ENCODE results near the gene PDK3.

DNA sequence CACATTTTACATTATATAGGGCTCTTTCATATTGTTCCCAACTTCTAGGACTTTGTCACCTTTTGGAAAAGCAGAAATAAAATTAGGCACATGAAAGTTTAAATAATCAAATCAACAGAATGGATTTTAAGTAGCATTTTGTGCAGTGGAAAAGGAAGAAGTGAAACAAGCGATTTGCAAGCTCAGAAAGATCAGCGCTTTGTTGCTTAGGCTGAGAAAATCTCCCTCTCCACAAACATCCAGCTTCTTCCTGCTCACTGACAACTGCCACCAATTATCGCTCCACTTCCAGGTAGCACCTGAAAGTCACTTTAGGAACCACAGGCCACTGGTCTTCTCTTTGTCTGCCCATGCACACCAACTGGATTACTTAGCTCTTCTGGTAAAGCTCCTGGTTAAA, 2.0 kb upstream of the PDK3 start:
- TF ChIP-seq EZH2 (IDR thresholded peaks at IDR 0.05; ENCODE audit: borderline replicate concordance, low read length): no peak
- TF ChIP-seq, protein P1, sequence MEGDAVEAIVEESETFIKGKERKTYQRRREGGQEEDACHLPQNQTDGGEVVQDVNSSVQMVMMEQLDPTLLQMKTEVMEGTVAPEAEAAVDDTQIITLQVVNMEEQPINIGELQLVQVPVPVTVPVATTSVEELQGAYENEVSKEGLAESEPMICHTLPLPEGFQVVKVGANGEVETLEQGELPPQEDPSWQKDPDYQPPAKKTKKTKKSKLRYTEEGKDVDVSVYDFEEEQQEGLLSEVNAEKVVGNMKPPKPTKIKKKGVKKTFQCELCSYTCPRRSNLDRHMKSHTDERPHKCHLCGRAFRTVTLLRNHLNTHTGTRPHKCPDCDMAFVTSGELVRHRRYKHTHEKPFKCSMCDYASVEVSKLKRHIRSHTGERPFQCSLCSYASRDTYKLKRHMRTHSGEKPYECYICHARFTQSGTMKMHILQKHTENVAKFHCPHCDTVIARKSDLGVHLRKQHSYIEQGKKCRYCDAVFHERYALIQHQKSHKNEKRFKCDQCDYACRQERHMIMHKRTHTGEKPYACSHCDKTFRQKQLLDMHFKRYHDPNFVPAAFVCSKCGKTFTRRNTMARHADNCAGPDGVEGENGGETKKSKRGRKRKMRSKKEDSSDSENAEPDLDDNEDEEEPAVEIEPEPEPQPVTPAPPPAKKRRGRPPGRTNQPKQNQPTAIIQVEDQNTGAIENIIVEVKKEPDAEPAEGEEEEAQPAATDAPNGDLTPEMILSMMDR (conservative IDR thresholded peaks at IDR 0.05 in 1 of 2, IDR thresholded peaks at IDR 0.05 in 1 of 2; ENCODE audit: extremely low read depth in 1 of 2, insufficient read depth in 1 of 2, low read depth in 1 of 2, low read length in 2 of 2): no peak
